NB4 (cell line): ENCODE data around the gene MAP2K4.

ENCODE experiments used
- DNase-seq: peaks from one replicate; pipeline ENCODE4 v3.0.0; 2010; ENCODE audit warnings: low read depth
- H3K4me3 ChIP-seq: one replicate; pipeline ENCODE4 v1.5.1; 2011; ENCODE audit warnings: mild to moderate bottlenecking, low read depth, low read length, moderate library complexity
- CTCF ChIP-seq: IDR thresholded peaks from one replicate; pipeline ENCODE4 v1.5.1; 2012; ENCODE audit warnings: low read depth, low read length
- MAX ChIP-seq: IDR thresholded peaks from 2 replicates; pipeline ENCODE4 v1.6.1; 2011; ENCODE audit warnings: low read depth, low read length
- MYC ChIP-seq: IDR thresholded peaks from 2 replicates; pipeline ENCODE4 v1.6.1; 2011; ENCODE audit warnings: low read depth, low read length
- POLR2A ChIP-seq: IDR thresholded peaks from 2 replicates; pipeline ENCODE4 v1.6.1; 2011; ENCODE audit warnings: mild to moderate bottlenecking; ENCODE audit not compliant: insufficient read length; ENCODE audit errors: extremely low read depth

MAP2K4 gene

GRCh38 chr17:11986942-11987329 lies 33.7 kb upstream of the MAP2K4 start:
- peak; percentile 17 for TF ChIP-seq CTCF
- no peak for TF ChIP-seq MAX
- DNase-seq, result peak; percentile 42
- H3K4me3 ChIP-seq, result no peak overlapping the region

GRCh38 chr17:11990363-11990983 lies 30.2 kb upstream of the MAP2K4 start:
- TF ChIP-seq MAX, result no peak
- no peak for TF ChIP-seq MYC
- no peak for TF ChIP-seq POLR2A
- TF ChIP-seq CTCF, result no peak
- no peak overlapping the region for H3K4me3 ChIP-seq
- DNase-seq, result no peak

- no peak for DNase-seq
- TF ChIP-seq POLR2A (no peak), MAX (no peak), CTCF (no peak), MYC (no peak)
- H3K4me3 ChIP-seq, result no peak overlapping the region
Observed at GRCh38 chr17:11991461-11991860, 29.2 kb upstream of the MAP2K4 start.

- TF ChIP-seq MYC (no peak), MAX (no peak), CTCF (no peak), POLR2A (no peak)
- peak; percentile 82 for DNase-seq
- H3K4me3 ChIP-seq, result peak overlapping the region; percentile 75
Observed at GRCh38 chr17:11996722-11997146, 23.9 kb upstream of the MAP2K4 start.

GRCh38 chr17:11997147-11997971 lies 23.3 kb upstream of the MAP2K4 start, which contains the start of gene ZNF18:
ZNF18 (minus strand) TSS chr17:11997475; CDS start chr17:11992829, 4,646 bp downstream.
- no peak for TF ChIP-seq MAX
- peak; percentile 88 for TF ChIP-seq POLR2A
- no peak for TF ChIP-seq CTCF
- peak; percentile 61 for TF ChIP-seq MYC
- peak; percentile 97 for DNase-seq
- peak within 1 kb of the TSS; percentile 75 for H3K4me3 ChIP-seq
